Ishikawa (cell line): ENCODE results near the gene RSKR.

ENCODE experiments used
- CREB1 ChIP-seq: IDR thresholded peaks from 2 replicates; pipeline ENCODE4 v1.6.1; 2012; ENCODE audit warnings: low read depth
- EGR1 ChIP-seq: IDR thresholded peaks from 2 replicates; pipeline ENCODE4 v1.6.1; 2012
- EP300 ChIP-seq: IDR thresholded peaks from 2 replicates; pipeline ENCODE4 v1.6.1; 2012; ENCODE audit warnings: borderline replicate concordance
- FOXM1 ChIP-seq: IDR thresholded peaks from 2 replicates; pipeline ENCODE4 v1.6.1; 2012; ENCODE audit warnings: low read depth, borderline replicate concordance
- NFIC ChIP-seq: IDR thresholded peaks from 2 replicates; pipeline ENCODE4 v1.6.1; 2012
- RAD21 ChIP-seq: IDR thresholded peaks from 2 replicates; pipeline ENCODE4 v1.6.1; 2012; ENCODE audit warnings: low read depth
- TAF1 ChIP-seq: IDR thresholded peaks from 2 replicates; pipeline ENCODE4 v1.6.1; 2012; ENCODE audit warnings: low read depth, mild to moderate bottlenecking
- TCF12 ChIP-seq: IDR thresholded peaks from 2 replicates; pipeline ENCODE4 v1.6.1; 2012; ENCODE audit warnings: low read depth
- TEAD4 ChIP-seq: IDR thresholded peaks from 2 replicates; pipeline ENCODE4 v1.6.1; 2012
- USF1 ChIP-seq: IDR thresholded peaks from 2 replicates; pipeline ENCODE4 v1.6.1; 2012
- YY1 ChIP-seq: IDR thresholded peaks from 2 replicates; pipeline ENCODE4 v1.6.1; 2012; ENCODE audit warnings: low read depth
- ZBTB7A ChIP-seq: IDR thresholded peaks from 2 replicates; pipeline ENCODE4 v1.6.1; 2012; ENCODE audit warnings: low read depth
- TF ChIP-seq, protein P1 (sequence below): IDR thresholded peaks from 2 replicates; pipeline ENCODE4 v1.6.1; 2012; ENCODE audit warnings: low read depth, mild to moderate bottlenecking
- TF ChIP-seq, protein P2 (sequence below): IDR thresholded peaks from 2 replicates; pipeline ENCODE4 v1.6.1; 2012

RSKR gene

DNA sequence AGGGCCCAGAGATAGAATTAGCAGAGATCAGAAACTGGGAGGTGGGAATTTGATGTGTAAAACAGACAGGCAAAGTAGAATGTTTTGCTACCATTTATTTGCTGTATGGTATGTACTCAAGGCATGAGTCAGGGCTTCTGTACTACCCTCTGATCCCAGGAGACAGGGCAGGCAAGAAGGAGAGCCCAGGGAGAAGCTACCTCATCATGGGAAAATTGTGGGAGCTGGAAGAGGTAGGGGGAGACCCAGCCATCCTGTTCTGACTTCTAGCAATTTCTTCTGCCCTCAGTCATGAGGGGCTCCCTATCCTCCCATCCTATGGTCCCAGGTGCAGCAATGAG, 41.0 kb downstream of the RSKR start:
- no peak for TF ChIP-seq CREB1
- TF ChIP-seq EP300 = no peak
- no peak for TF ChIP-seq ZBTB7A
- TF ChIP-seq, protein P1, sequence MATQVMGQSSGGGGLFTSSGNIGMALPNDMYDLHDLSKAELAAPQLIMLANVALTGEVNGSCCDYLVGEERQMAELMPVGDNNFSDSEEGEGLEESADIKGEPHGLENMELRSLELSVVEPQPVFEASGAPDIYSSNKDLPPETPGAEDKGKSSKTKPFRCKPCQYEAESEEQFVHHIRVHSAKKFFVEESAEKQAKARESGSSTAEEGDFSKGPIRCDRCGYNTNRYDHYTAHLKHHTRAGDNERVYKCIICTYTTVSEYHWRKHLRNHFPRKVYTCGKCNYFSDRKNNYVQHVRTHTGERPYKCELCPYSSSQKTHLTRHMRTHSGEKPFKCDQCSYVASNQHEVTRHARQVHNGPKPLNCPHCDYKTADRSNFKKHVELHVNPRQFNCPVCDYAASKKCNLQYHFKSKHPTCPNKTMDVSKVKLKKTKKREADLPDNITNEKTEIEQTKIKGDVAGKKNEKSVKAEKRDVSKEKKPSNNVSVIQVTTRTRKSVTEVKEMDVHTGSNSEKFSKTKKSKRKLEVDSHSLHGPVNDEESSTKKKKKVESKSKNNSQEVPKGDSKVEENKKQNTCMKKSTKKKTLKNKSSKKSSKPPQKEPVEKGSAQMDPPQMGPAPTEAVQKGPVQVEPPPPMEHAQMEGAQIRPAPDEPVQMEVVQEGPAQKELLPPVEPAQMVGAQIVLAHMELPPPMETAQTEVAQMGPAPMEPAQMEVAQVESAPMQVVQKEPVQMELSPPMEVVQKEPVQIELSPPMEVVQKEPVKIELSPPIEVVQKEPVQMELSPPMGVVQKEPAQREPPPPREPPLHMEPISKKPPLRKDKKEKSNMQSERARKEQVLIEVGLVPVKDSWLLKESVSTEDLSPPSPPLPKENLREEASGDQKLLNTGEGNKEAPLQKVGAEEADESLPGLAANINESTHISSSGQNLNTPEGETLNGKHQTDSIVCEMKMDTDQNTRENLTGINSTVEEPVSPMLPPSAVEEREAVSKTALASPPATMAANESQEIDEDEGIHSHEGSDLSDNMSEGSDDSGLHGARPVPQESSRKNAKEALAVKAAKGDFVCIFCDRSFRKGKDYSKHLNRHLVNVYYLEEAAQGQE = no peak
- TF ChIP-seq EGR1 = no peak
- TF ChIP-seq RAD21 = no peak
- TF ChIP-seq TEAD4 = no peak

DNA sequence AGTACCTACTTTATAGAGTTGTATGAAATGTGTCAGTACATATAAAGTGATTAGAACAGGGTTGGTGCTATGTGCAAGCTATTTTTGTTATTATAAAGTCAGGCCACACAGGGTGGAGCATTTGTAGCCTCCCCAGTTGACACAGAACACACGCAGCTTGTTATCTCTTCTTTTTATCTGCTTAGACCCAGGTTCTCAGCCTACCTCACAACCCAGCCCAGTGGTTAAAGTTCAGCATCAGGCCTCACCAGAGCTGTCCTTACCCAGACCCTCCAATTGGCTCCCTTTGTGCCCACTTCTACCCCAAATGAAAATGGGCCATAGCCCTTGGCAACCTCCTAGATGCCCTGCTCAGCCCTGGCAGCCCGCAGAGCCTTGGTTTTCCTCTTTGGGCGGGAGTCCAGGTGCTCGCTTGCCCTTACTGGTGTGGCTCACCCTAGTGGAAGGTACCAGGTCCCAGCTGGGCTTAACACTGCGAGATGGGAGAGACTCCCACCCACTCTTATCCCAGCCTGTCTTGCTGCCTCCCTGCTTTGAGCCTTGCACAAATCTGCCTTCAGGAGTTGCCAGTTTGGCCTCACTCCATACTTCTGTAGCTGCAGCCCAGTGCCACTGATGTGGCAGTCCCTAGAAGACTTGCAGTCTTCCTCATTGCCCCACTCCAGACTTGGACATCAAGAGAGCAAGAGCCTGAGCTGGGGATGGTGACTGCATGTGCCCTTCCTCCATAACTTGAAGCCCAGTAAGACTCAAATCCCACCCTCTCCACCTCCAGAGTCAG, 41.5 kb downstream of the RSKR start:
- no peak for TF ChIP-seq USF1

DNA sequence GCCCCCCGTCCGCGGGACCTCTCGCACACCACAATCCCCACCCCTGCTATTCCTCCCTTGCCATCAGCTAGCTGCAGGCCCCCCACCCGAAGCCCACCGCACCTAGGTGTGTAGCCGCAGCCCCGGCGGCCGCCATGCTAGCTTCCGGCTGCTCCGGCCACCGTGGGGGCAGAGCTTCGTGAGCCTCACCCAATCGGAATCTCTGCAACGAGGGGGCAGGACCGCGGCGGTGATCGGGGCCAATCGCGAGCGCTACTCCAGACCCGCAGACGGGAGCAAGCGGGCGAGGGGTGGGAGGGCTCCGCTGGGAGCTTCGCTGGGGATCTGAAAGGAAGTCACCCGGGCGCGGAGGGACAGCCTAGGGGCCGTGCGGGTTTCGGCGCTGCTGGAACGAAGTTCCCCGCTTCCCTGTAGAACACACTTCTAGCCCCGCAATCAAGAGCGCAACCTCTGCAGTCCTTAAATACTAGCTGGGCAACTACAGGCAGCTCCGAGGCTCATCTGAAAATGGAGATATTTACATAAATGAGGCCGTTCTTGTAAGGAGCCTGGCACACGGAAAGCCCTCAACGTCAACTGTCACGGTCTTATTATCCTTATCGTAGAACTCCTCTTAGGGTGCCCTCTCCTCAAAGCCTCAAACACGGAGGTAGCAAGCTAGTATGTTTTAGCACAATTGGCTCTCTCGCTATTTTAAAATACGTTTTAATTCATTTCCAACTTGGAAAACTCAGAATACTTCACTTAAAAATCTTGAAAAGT, 42.4 kb downstream of the RSKR start, which contains the start of gene PIGS:
TSS of gene PIGS (minus strand) at position 164 of the 762 bp plus-strand sequence. CDS start at position 136, 28 bp downstream.
- TF ChIP-seq CREB1 = no peak
- peak; percentile 90 for TF ChIP-seq YY1
- peak; percentile 81; the same call in 1 of the 2 replicates for TF ChIP-seq ZBTB7A
- peak; percentile 91 for TF ChIP-seq TAF1

- TF ChIP-seq, protein P2, sequence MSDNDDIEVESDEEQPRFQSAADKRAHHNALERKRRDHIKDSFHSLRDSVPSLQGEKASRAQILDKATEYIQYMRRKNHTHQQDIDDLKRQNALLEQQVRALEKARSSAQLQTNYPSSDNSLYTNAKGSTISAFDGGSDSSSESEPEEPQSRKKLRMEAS = peak; percentile 31; the same call in 1 of the 2 replicates
- TF ChIP-seq ZBTB7A (peak; percentile 23; the same call in 1 of the 2 replicates), NFIC (no peak)
Observed at GRCh38 chr17:28570716-28571360, 43.1 kb downstream of the RSKR start.

GRCh38 chr17:28569446-28569845, 44.5 kb downstream of the RSKR start:
- TF ChIP-seq EP300 (no peak), YY1 (no peak), EGR1 (no peak)

GRCh38 chr17:28567604-28568003, 46.4 kb downstream of the RSKR start:
- TF ChIP-seq TAF1 = no peak

- no peak for TF ChIP-seq YY1
- peak; percentile 87 for TF ChIP-seq NFIC
- no peak for TF ChIP-seq EP300
- no peak for TF ChIP-seq TCF12
- TF ChIP-seq, protein P1 = no peak
- no peak for TF ChIP-seq CREB1
- no peak for TF ChIP-seq FOXM1
- TF ChIP-seq, protein P2 = no peak
- TF ChIP-seq TEAD4 = peak; percentile 97
- TF ChIP-seq USF1 = no peak
- TF ChIP-seq TAF1 = no peak
- TF ChIP-seq ZBTB7A = no peak
- no peak for TF ChIP-seq RAD21
Observed at GRCh38 chr17:28563475-28563874, 50.5 kb downstream of the RSKR start.
